ENCODE measurements around the gene NQO2.

NQO2 gene

GRCh38 chr6:2999618-3000557 is at the start of gene NQO2:
Gene NQO2 (plus strand): TSS chr6:2999894. CDS start chr6:3006553, 6,659 bp downstream.
- peak; percentile 65 to 80 for DNase-seq

- no peak for DNase-seq
Observed at GRCh38 chr6:2950713-2951112, 49.0 kb upstream of the NQO2 start.

GRCh38 chr6:2951728-2952127 is 48.0 kb upstream of the NQO2 start:
- no peak for DNase-seq

GRCh38 chr6:2952557-2953095 is 47.1 kb upstream of the NQO2 start:
- no peak for DNase-seq

GRCh38 chr6:2953098-2953497 is 46.6 kb upstream of the NQO2 start:
- DNase-seq = no peak

GRCh38 chr6:2956930-2957685 is 42.6 kb upstream of the NQO2 start:
- DNase-seq = no peak

- no peak for DNase-seq
Observed at GRCh38 chr6:2957696-2958330, 41.9 kb upstream of the NQO2 start.

- DNase-seq = no peak
Observed at GRCh38 chr6:2958331-2958711, 41.4 kb upstream of the NQO2 start.

GRCh38 chr6:2958776-2959175 is 40.9 kb upstream of the NQO2 start:
- no peak for DNase-seq

GRCh38 chr6:2959909-2960719 is 39.6 kb upstream of the NQO2 start:
- DNase-seq = no peak

- DNase-seq = no peak
Observed at GRCh38 chr6:2960935-2961334, 38.8 kb upstream of the NQO2 start.

GRCh38 chr6:2961506-2961905 is 38.2 kb upstream of the NQO2 start:
- DNase-seq = no peak

- DNase-seq = no peak
Observed at GRCh38 chr6:2962004-2962403, 37.7 kb upstream of the NQO2 start.

GRCh38 chr6:2962636-2963035 is 37.1 kb upstream of the NQO2 start:
- DNase-seq = no peak

- DNase-seq = no peak
Observed at GRCh38 chr6:2963756-2964155, 35.9 kb upstream of the NQO2 start.

GRCh38 chr6:2964793-2965505 is 34.7 kb upstream of the NQO2 start:
- DNase-seq = no peak

- DNase-seq = no peak
Observed at GRCh38 chr6:2966347-2966746, 33.3 kb upstream of the NQO2 start.

- no peak for DNase-seq
Observed at GRCh38 chr6:2967936-2968335, 31.8 kb upstream of the NQO2 start.

- no peak for DNase-seq
Observed at GRCh38 chr6:2968600-2969135, 31.0 kb upstream of the NQO2 start.

- DNase-seq = no peak
Observed at GRCh38 chr6:2969549-2969948, 30.1 kb upstream of the NQO2 start.

GRCh38 chr6:2970034-2970685 is 29.5 kb upstream of the NQO2 start:
- no peak for DNase-seq
